H1 (cell line): ENCODE results near the gene CASKIN2.

Experiments used
- ATF3 ChIP-seq: IDR thresholded peaks from 2 replicates; pipeline ENCODE4 v1.6.1; 2011; ENCODE audit warnings: low read depth, mild to moderate bottlenecking, low read length; ENCODE audit not compliant: insufficient read depth
- POLR2A ChIP-seq, 2 experiments: IDR thresholded peaks; 1 replicate in 1 of 2; 2 replicates in 1 of 2; pipeline ENCODE4 v1.6.1; 2011; ENCODE audit warnings: low read depth in 2 of 2, low read length in 2 of 2, mild to moderate bottlenecking in 2 of 2; ENCODE audit errors: control extremely low read depth in 1 of 2
- RAD21 ChIP-seq, 2 experiments: IDR thresholded peaks in 1 of 2; conservative IDR thresholded peaks in 1 of 2; 2 replicates each; pipeline ENCODE4 v1.6.1; 2011; ENCODE audit warnings: low read depth in 2 of 2, low read length in 2 of 2, improper control_type of control experiment in 1 of 2, inconsistent platforms in 1 of 2, mild to moderate bottlenecking in 1 of 2, moderate library complexity in 1 of 2
- ZNF274 ChIP-seq: IDR thresholded peaks from 2 replicates; pipeline ENCODE4 v1.7.0; 2012; ENCODE audit warnings: low read length, borderline replicate concordance; ENCODE audit errors: extremely low read depth
- TF ChIP-seq, protein P1 (sequence below): IDR thresholded peaks from 2 replicates; pipeline ENCODE4 v1.6.1; 2012; ENCODE audit warnings: inconsistent platforms

- TF ChIP-seq RAD21 (IDR thresholded peaks at IDR 0.05 in 1 of 2, conservative IDR thresholded peaks at IDR 0.05 in 1 of 2; ENCODE audit: low read depth in 2 of 2, low read length in 2 of 2), result no peak
- no peak for TF ChIP-seq POLR2A (IDR thresholded peaks at IDR 0.05; ENCODE audit: control extremely low read depth in 1 of 2, low read depth in 2 of 2, low read length in 2 of 2)
- no peak for TF ChIP-seq ATF3
- TF ChIP-seq, protein P1, sequence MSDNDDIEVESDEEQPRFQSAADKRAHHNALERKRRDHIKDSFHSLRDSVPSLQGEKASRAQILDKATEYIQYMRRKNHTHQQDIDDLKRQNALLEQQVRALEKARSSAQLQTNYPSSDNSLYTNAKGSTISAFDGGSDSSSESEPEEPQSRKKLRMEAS, result no peak
- TF ChIP-seq ZNF274, result no peak
Measured at GRCh38 chr17:75498039-75498725, 17.2 kb downstream of the CASKIN2 start.
